GM19455 (cell line): ENCODE results near the gene OTUB1.
"Not testable (repeated sequence)": the region's sequence is repeated elsewhere in the genome, so short reads cannot be mapped to it uniquely, and the experiment has no call there.

ENCODE experiments used
- ATAC-seq: cut with Tn5 transposase; IDR thresholded peaks from one replicate; pipeline ENCODE4 v1.9.1; 2021; ENCODE audit not compliant: unreplicated experiment

Gene OTUB1

GRCh38 chr11:63986156-63986931 lies at the start of gene OTUB1:
OTUB1 (plus strand) TSS chr11:63986438; CDS start chr11:63986457, 19 bp downstream.
- ATAC-seq: peak; percentile 86

GRCh38 chr11:63937713-63938478 lies 48.3 kb upstream of the OTUB1 start:
- peak; percentile 10 for ATAC-seq

GRCh38 chr11:63938479-63939396 lies 47.5 kb upstream of the OTUB1 start, which contains the start of gene NAA40:
NAA40 (plus strand) TSS chr11:63939002; CDS start chr11:63939097, 95 bp downstream.
- peak; percentile 82 for ATAC-seq

- peak; percentile 4 for ATAC-seq
Measured at GRCh38 chr11:63939397-63939891, 46.8 kb upstream of the OTUB1 start.

- no peak for ATAC-seq
Measured at GRCh38 chr11:63940786-63941185, 45.5 kb upstream of the OTUB1 start.

GRCh38 chr11:63941901-63942300 lies 44.3 kb upstream of the OTUB1 start:
- no peak for ATAC-seq

- ATAC-seq: no peak
Measured at GRCh38 chr11:63942803-63943202, 43.4 kb upstream of the OTUB1 start.

GRCh38 chr11:63944987-63945386 lies 41.3 kb upstream of the OTUB1 start:
- no peak for ATAC-seq

GRCh38 chr11:63945477-63946163 lies 40.6 kb upstream of the OTUB1 start:
- ATAC-seq: no peak

GRCh38 chr11:63951779-63952536 lies 34.3 kb upstream of the OTUB1 start:
- ATAC-seq: no peak

- no peak for ATAC-seq
Measured at GRCh38 chr11:63952570-63952969, 33.7 kb upstream of the OTUB1 start.

- no peak for ATAC-seq
Measured at GRCh38 chr11:63958008-63958407, 28.2 kb upstream of the OTUB1 start.

- ATAC-seq: no peak
Measured at GRCh38 chr11:63961608-63962412, 24.4 kb upstream of the OTUB1 start.

- ATAC-seq: not testable (repeated sequence)
Measured at GRCh38 chr11:63963895-63964294, 22.3 kb upstream of the OTUB1 start.

- ATAC-seq: no peak
Measured at GRCh38 chr11:63966444-63966843, 19.8 kb upstream of the OTUB1 start.

GRCh38 chr11:63969461-63969860 lies 16.8 kb upstream of the OTUB1 start:
- no peak for ATAC-seq

- ATAC-seq: no peak
Measured at GRCh38 chr11:63970902-63971301, 15.3 kb upstream of the OTUB1 start.

GRCh38 chr11:63973912-63974258 lies 12.4 kb upstream of the OTUB1 start:
- not testable (repeated sequence) for ATAC-seq
